Pancreas (tissue), 10 donors: ENCODE results near the gene CDKAL1. TPM values are rescaled to one million over a fixed set of nuclear protein-coding genes. Genes with fewer than 3 reads are reported as not detected.

Source experiments
- ATAC-seq, 4 donors: fragments of 200-7000 bp; cut with Tn5 transposase; one replicate each; pipeline versions ENCODE4 v1.8.0 to v1.9.1; 2020; ENCODE audit warnings: mild to moderate bottlenecking in 4 of 4, moderate library complexity in 4 of 4
- DNase-seq, 6 donors: peaks; one replicate each; pipeline ENCODE4 v3.0.0-alpha.2; 2020
- FAIRE-seq: peaks from 2 replicates; lab custom pipeline; 2012; peaks lifted over from hg19 to GRCh38; lab: Jason Lieb, UNC
- H3K27ac ChIP-seq, 4 donors: fragments of 200-600 bp; sonication (generic); 1 replicate in 3 of 4; 2 replicates in 1 of 4; pipeline versions ENCODE4 v1.5.0 to v1.8.0; 2020
- H3K27me3 ChIP-seq, 4 donors: fragments of 200-600 bp; one replicate each; pipeline ENCODE4 v1.8.0; 2021
- H3K36me3 ChIP-seq, 3 donors: fragments of 200-600 bp; sonication (generic) in 1 of 3; one replicate each; pipeline versions ENCODE4 v1.5.0 to v1.8.0; 2020 to 2021
- H3K4me1 ChIP-seq, 3 donors: fragments of 200-600 bp; one replicate each; pipeline ENCODE4 v1.8.0; 2021
- H3K4me3 ChIP-seq, 4 donors: fragments of 200-600 bp; sonication (generic) in 2 of 4; one replicate each; pipeline versions ENCODE4 v1.5.0 to v1.8.0; 2020 to 2021
- H3K9me3 ChIP-seq, 4 donors: fragments of 200-600 bp; one replicate each; pipeline ENCODE4 v1.8.0; 2021
- CTCF ChIP-seq, 4 donors: fragments of 200-600 bp; sonication (generic) in 3 of 4; IDR thresholded peaks; one replicate each; pipeline versions ENCODE4 v1.5.0 to v1.8.0; 2021; ENCODE audit warnings: antibody characterized with exemption in 4 of 4
- WGBS, 2 donors: extraction: QIAGEN DNeasy Blood & Tissue Kit; methylation state at CpG; one replicate each; pipeline ENCODE4 v1.1.7; 2013; 5-methylcytosine and 5-hydroxymethylcytosine counted together
- intact Hi-C, 3 donors: fragments of 100-400 bp; cut with DNase I; formaldehyde crosslinking; loops; one replicate each; pipeline versions ENCODE4 v1.11.1 to v1.14.2; 2022
- polyA plus RNA-seq, 2 donors: library from polyadenylated mRNA; stranded (reverse); fragments of 200-250 nt; gene quantifications; one replicate each; pipeline ENCODE4 v1.2.3, GENCODE V29; 2013
- total RNA-seq, 6 donors: library from RNA; stranded (reverse); fragmentation: NEBNext Ultra II Directional in 4 of 6; extraction: Animal tissue kit (Norgen Biotek cat#: 25700) in 4 of 6; gene quantifications; one replicate each; pipeline versions ENCODE4 v1.2.1 to v1.2.4, GENCODE V29; 2021 to 2023
- donor health status: healthy with polysubstance abuse.
- donor health status: DM: no; HTN: no; CAD: no; lungs with moderate emphysema.
- donor health status: DM: no; HTN: no; CAD: no.
- donor health status: control.
- donor health status: control.
- donor health status: Bipolar disorder and iron deficiency.
- donor health status: DM: yes; HTN: yes; CAD: no.
- donor health status: DM: no; HTN: no; CAD: no.
- donor health status: DM: no; HTN: no; CAD: no.
- donor health status: DM: yes; HTN: yes; CAD: no.

CDKAL1 gene
- total and polyA plus RNA-seq, 8 donors, result 3.3 to 11.7 (median 8.2) TPM

GRCh38 chr6:20600831-20601230 lies 66.6 kb downstream of the CDKAL1 start:
- Histone ChIP-seq H3K4me3 (no peak overlapping the region), H3K36me3 (no peaks in the 10 kb centered on the region), H3K4me1 (peaks cover 5 to 11% (median 7%) of the 10 kb centered on the region in 3 donors), H3K27ac (no peak overlapping the region), H3K27me3 (no peaks in the 10 kb centered on the region), H3K9me3 (no peaks in the 10 kb centered on the region)
- no peak for TF ChIP-seq CTCF (IDR thresholded peaks at IDR 0.05)
- no peak for FAIRE-seq
- WGBS, 2 donors, result 84 to 96% methylated on average over 3 of the region's 3 CpGs
- no peak for DNase-seq
- no peak for ATAC-seq
- intact Hi-C loops, result no loop called here

- TF ChIP-seq CTCF (IDR thresholded peaks at IDR 0.05), result no peak
- H3K4me1 ChIP-seq, result peaks cover 3 to 13% (median 6%) of the 10 kb centered on the region in 3 donors
- no peak for DNase-seq
- H3K36me3 ChIP-seq, result no peaks in the 10 kb centered on the region
- no peak overlapping the region for H3K27ac ChIP-seq
- intact Hi-C loops, result no loop called here
- no peak for ATAC-seq
- FAIRE-seq, result no peak
- no peaks in the 10 kb centered on the region for H3K27me3 ChIP-seq
- H3K4me3 ChIP-seq, result no peak overlapping the region
- no peaks in the 10 kb centered on the region for H3K9me3 ChIP-seq
Measured at GRCh38 chr6:20604159-20604558, 69.9 kb downstream of the CDKAL1 start.

- Histone ChIP-seq H3K27me3 (no peaks in the 10 kb centered on the region), H3K9me3 (no peaks in the 10 kb centered on the region), H3K36me3 (no peaks in the 10 kb centered on the region), H3K4me3 (no peak overlapping the region), H3K27ac (no peak overlapping the region), H3K4me1 (peaks cover 0 to 6% (median 0%) of the 10 kb centered on the region in 3 donors)
- ATAC-seq (no peak), DNase-seq (no peak), FAIRE-seq (no peak)
- intact Hi-C loops, result no loop called here
- TF ChIP-seq CTCF (IDR thresholded peaks at IDR 0.05), result no peak
- WGBS, 2 donors, result 66 to 69% methylated on average over 1 of the region's 1 CpG
Measured at GRCh38 chr6:20605061-20605460, 70.8 kb downstream of the CDKAL1 start.

GRCh38 chr6:20605581-20605980 lies 71.3 kb downstream of the CDKAL1 start:
- H3K4me3 ChIP-seq, result no peak overlapping the region
- H3K36me3 ChIP-seq, result no peaks in the 10 kb centered on the region
- DNase-seq, result no peak
- FAIRE-seq, result no peak
- H3K4me1 ChIP-seq, result peaks cover 0 to 3% (median 0%) of the 10 kb centered on the region in 3 donors
- no peaks in the 10 kb centered on the region for H3K27me3 ChIP-seq
- TF ChIP-seq CTCF (IDR thresholded peaks at IDR 0.05), result no peak
- intact Hi-C loops, result no loop called here
- no peaks in the 10 kb centered on the region for H3K9me3 ChIP-seq
- ATAC-seq, result peak in 1 of 4 donors; percentile 44
- 92 to 97% methylated on average over 3 of the region's 3 CpGs for WGBS, 2 donors
- no peak overlapping the region for H3K27ac ChIP-seq

- intact Hi-C loops, result no loop called here
- Histone ChIP-seq H3K27me3 (no peaks in the 10 kb centered on the region), H3K9me3 (no peaks in the 10 kb centered on the region)
Measured at GRCh38 chr6:20606831-20607230, 72.6 kb downstream of the CDKAL1 start.

More at GRCh38 chr6:20606831-20607230, 72.6 kb downstream of the CDKAL1 start:
- Histone ChIP-seq H3K4me1 (peaks cover 0 to 3% (median 0%) of the 10 kb centered on the region in 3 donors), H3K4me3 (no peak overlapping the region), H3K36me3 (no peaks in the 10 kb centered on the region), H3K27ac (no peak overlapping the region)
- FAIRE-seq (no peak), DNase-seq (no peak), ATAC-seq (no peak)
- no peak for TF ChIP-seq CTCF (IDR thresholded peaks at IDR 0.05)
- 96 to 97% methylated on average over 1 of the region's 1 CpG for WGBS, 2 donors
